Tibial nerve (tissue), 4 donors: ENCODE results near the gene PRKAG2. TPM values are rescaled to one million over a fixed set of nuclear protein-coding genes. Genes with fewer than 3 reads are reported as not detected.

Experiments used
- DNase-seq, 2 donors: peaks; one replicate each; pipeline ENCODE4 v3.0.0-alpha.2; 2019; ENCODE audit warnings: low spot score in 2 of 2
- H3K27ac ChIP-seq, 4 donors: fragments of 200-600 bp; sonication (generic) in 3 of 4; one replicate each; pipeline ENCODE4 v1.5.1; 2017 to 2019; ENCODE audit warnings: mild to moderate bottlenecking in 1 of 4
- H3K27me3 ChIP-seq, 2 donors: fragments of 200-600 bp; sonication (generic) in 1 of 2; one replicate each; pipeline versions ENCODE4 v1.5.1 to v1.6.0; 2017 to 2019
- H3K36me3 ChIP-seq, 3 donors: fragments of 200-600 bp; sonication (generic); one replicate each; pipeline ENCODE4 v1.5.1; 2018 to 2019
- H3K4me1 ChIP-seq, 4 donors: fragments of 200-600 bp; sonication (generic) in 3 of 4; one replicate each; pipeline ENCODE4 v1.5.1; 2017 to 2019
- H3K4me3 ChIP-seq, 4 donors: fragments of 200-600 bp; sonication (generic) in 3 of 4; one replicate each; pipeline ENCODE4 v1.5.1; 2017 to 2019; ENCODE audit warnings: mild to moderate bottlenecking in 1 of 4, moderate library complexity in 1 of 4
- H3K9me3 ChIP-seq, 4 donors: fragments of 200-600 bp; sonication (generic) in 3 of 4; one replicate each; pipeline ENCODE4 v1.5.1; 2017 to 2019
- EP300 ChIP-seq, 2 donors: sonication (generic); formaldehyde crosslinking; IDR thresholded peaks; one replicate each; pipeline ENCODE4 v1.6.1; 2017; ENCODE audit warnings: antibody characterized with exemption in 2 of 2, mild to moderate bottlenecking in 1 of 2
- POLR2A ChIP-seq, 2 donors: fragments of 450-650 bp; IDR thresholded peaks; one replicate each; pipeline ENCODE4 v1.6.1; 2017; ENCODE audit warnings: antibody characterized with exemption in 2 of 2, mild to moderate bottlenecking in 2 of 2, moderate library complexity in 2 of 2
- WGBS, 2 donors: methylation state at CpG; one replicate each; pipeline ENCODE4 v1.1.5; 2018; 5-methylcytosine and 5-hydroxymethylcytosine counted together
- total RNA-seq, 4 donors: library from RNA; depleted of rRNA; stranded (reverse); fragments of >200 nt; gene quantifications; one replicate each; pipeline ENCODE4 v1.1.0, GENCODE V29; 2016
- TF ChIP-seq, protein P1 (sequence below), 5 experiments: fragments of 200-600 bp in 3 of 5; fragments of 450-650 bp in 2 of 5; sonication (generic) in 3 of 5; IDR thresholded peaks; one replicate each; pipeline ENCODE4 v1.5.1; 2016 to 2019; ENCODE audit warnings: antibody characterized with exemption in 5 of 5, mild to moderate bottlenecking in 3 of 5, moderate library complexity in 2 of 5

The PRKAG2 gene
- total RNA-seq, 4 donors from 2014 or later, result 24.5 to 82.6 (median 38.3) TPM

DNA sequence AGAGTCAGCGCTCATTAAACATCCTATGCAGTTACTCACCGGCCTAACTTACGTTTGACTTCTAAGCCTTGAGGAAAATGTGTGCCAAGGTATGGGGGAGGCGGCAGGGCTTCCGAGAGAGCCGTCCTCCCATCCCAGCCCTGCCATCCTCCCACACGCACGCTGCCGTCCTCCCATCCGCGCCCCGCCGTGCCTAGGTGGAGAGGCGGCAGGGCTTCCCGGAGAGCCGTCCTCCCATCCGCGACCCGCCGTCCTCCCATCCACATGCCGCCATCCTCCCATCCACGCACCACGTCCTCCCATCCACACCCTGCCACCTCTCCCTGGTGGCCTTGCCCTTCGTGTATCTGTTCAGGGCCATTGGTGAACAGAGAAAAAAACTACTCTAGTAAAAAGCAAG lies 162.7 kb downstream of the PRKAG2 start:
- 82 to 93% methylated on average over 24 of the region's 24 CpGs for WGBS, 2 donors
- Histone ChIP-seq H3K4me3 (no peak overlapping the region), H3K36me3 (no peaks in the 10 kb centered on the region), H3K27ac (no peak overlapping the region), H3K27me3 (no peaks in the 10 kb centered on the region), H3K4me1 (peaks cover 0 to 14% (median 0%) of the 10 kb centered on the region in 4 donors), H3K9me3 (no peaks in the 10 kb centered on the region)
- no peak for TF ChIP-seq EP300 (IDR thresholded peaks at IDR 0.05)
- TF ChIP-seq POLR2A (IDR thresholded peaks at IDR 0.05), result no peak
- TF ChIP-seq, protein P1, sequence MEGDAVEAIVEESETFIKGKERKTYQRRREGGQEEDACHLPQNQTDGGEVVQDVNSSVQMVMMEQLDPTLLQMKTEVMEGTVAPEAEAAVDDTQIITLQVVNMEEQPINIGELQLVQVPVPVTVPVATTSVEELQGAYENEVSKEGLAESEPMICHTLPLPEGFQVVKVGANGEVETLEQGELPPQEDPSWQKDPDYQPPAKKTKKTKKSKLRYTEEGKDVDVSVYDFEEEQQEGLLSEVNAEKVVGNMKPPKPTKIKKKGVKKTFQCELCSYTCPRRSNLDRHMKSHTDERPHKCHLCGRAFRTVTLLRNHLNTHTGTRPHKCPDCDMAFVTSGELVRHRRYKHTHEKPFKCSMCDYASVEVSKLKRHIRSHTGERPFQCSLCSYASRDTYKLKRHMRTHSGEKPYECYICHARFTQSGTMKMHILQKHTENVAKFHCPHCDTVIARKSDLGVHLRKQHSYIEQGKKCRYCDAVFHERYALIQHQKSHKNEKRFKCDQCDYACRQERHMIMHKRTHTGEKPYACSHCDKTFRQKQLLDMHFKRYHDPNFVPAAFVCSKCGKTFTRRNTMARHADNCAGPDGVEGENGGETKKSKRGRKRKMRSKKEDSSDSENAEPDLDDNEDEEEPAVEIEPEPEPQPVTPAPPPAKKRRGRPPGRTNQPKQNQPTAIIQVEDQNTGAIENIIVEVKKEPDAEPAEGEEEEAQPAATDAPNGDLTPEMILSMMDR (IDR thresholded peaks at IDR 0.05), result no peak
- DNase-seq, result no peak

DNA sequence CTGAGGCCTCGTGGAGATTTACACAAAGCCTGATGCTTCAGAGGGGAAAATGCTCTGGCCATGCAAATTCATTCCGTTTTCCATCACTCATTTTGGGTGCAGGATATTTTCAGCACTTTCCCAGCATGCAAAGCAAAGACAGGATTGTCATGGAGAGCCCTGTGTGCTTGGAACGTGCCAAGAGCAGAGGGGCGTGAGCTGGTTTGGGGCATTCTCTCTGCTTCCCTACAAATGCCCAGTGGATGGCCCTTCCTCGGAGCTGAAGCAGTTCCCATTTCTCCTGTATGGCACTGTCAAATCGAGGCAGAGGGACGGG lies 164.1 kb downstream of the PRKAG2 start:
- Histone ChIP-seq H3K27me3 (no peaks in the 10 kb centered on the region), H3K36me3 (no peaks in the 10 kb centered on the region), H3K4me1 (peaks cover 0 to 14% (median 0%) of the 10 kb centered on the region in 4 donors), H3K27ac (no peak overlapping the region), H3K4me3 (no peak overlapping the region), H3K9me3 (no peaks in the 10 kb centered on the region)
- 74 to 75% methylated on average over 7 of the region's 7 CpGs for WGBS, 2 donors
- TF ChIP-seq EP300 (IDR thresholded peaks at IDR 0.05), result no peak
- no peak for DNase-seq

DNA sequence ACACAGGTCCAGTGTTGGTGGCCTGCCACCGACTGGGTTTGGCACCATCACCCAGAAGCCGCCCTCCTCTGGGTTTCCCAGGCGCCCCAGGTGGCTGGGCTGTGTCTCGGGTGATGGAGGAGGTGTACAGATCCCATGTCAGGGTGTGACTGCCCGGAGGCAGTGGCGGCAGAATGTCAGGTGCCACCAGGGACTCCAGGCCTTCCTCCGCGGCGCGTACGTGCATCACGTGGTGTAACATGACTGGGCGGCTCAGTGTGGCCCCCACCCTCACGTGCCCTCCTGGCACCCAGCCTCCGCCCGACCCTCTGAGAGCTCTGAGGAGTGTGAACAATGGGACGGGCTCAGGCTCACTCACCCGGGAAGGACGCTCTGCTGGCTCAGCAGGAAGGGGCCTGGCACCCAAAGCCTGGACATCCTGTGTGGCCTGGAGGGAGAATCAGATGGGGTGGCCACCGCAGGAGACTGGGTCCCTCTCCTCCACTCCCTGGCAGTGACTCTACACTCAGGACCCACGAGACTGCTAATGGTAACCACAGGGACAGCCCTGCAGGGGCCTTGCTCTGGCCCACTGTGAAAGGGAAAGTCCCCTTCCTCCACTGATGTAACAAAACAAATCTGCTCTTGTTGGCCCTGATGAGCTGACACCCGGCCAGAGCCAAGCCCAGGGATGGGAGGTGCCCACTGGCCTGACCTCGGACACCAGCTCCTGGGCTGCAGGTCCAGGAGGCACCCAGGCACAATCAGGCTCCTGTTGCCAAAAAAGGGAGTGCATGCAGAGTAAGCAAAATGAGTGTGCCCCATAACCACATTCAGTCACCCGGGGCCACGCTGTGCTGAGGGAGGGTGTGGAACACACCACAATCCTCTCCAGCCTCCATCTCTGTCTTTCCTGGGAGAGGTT lies 164.8 kb downstream of the PRKAG2 start:
- no peak overlapping the region for H3K4me3 ChIP-seq
- H3K36me3 ChIP-seq, result no peaks in the 10 kb centered on the region
- peak overlapping the region in 1 of 4 donors; percentile 32 for H3K27ac ChIP-seq
- 59 to 65% methylated on average over 13 to 25 of the region's 25 CpGs for whole genome bisulfite sequencing, 2 donors
- no peaks in the 10 kb centered on the region for H3K9me3 ChIP-seq
- DNase-seq, result no peak
- TF ChIP-seq, protein P1 (IDR thresholded peaks at IDR 0.05), result no peak
- no peak for TF ChIP-seq POLR2A (IDR thresholded peaks at IDR 0.05)
- no peak for TF ChIP-seq EP300 (IDR thresholded peaks at IDR 0.05)
- peaks cover 0 to 14% (median 0%) of the 10 kb centered on the region in 4 donors for H3K4me1 ChIP-seq
- no peaks in the 10 kb centered on the region for H3K27me3 ChIP-seq

- no peaks in the 10 kb centered on the region for H3K9me3 ChIP-seq
- 92 to 95% methylated on average over 3 of the region's 3 CpGs for WGBS, 2 donors
- H3K27me3 ChIP-seq, result no peaks in the 10 kb centered on the region
- no peaks in the 10 kb centered on the region for H3K36me3 ChIP-seq
- TF ChIP-seq EP300 (IDR thresholded peaks at IDR 0.05), result no peak
- TF ChIP-seq, protein P1 (IDR thresholded peaks at IDR 0.05), result no peak
- no peak for TF ChIP-seq POLR2A (IDR thresholded peaks at IDR 0.05)
- no peak overlapping the region for H3K27ac ChIP-seq
- H3K4me1 ChIP-seq, result peaks cover 0 to 14% (median 0%) of the 10 kb centered on the region in 4 donors
- no peak overlapping the region for H3K4me3 ChIP-seq
- DNase-seq, result no peak
Observed at GRCh38 chr7:151711435-151711872, 165.5 kb downstream of the PRKAG2 start.

GRCh38 chr7:151710646-151711434 lies 166.1 kb downstream of the PRKAG2 start:
- no peak for TF ChIP-seq POLR2A (IDR thresholded peaks at IDR 0.05)
- TF ChIP-seq, protein P1 (IDR thresholded peaks at IDR 0.05), result no peak
- no peak for TF ChIP-seq EP300 (IDR thresholded peaks at IDR 0.05)
- no peaks in the 10 kb centered on the region for H3K27me3 ChIP-seq
- 94 to 99% methylated on average over 4 of the region's 4 CpGs for WGBS, 2 donors

More at GRCh38 chr7:151710646-151711434, 166.1 kb downstream of the PRKAG2 start:
- peaks cover 0 to 14% (median 0%) of the 10 kb centered on the region in 4 donors for H3K4me1 ChIP-seq
- H3K9me3 ChIP-seq, result no peaks in the 10 kb centered on the region
- no peak for DNase-seq
- peak overlapping the region in 1 of 4 donors; percentile 34 for H3K27ac ChIP-seq
- no peak overlapping the region for H3K4me3 ChIP-seq
- H3K36me3 ChIP-seq, result no peaks in the 10 kb centered on the region
